Nephron progenitor cell (in vitro differentiated cells): ENCODE results near the gene FLNA.

Experiments
- DNase-seq: peaks from one replicate; pipeline ENCODE4 v3.0.0; 2021
- H3K27ac Mint-ChIP-seq: 2 replicates; pipeline ENCODE4 v1.8.0; 2021; ENCODE audit warnings: mild to moderate bottlenecking, moderate library complexity, mixed read lengths
- H3K27me3 Mint-ChIP-seq: 2 replicates; pipeline ENCODE4 v1.8.0; 2021; ENCODE audit warnings: mild to moderate bottlenecking, low read depth, mixed read lengths; ENCODE audit not compliant: poor library complexity
- H3K36me3 Mint-ChIP-seq: 2 replicates; pipeline ENCODE4 v1.8.0; 2021; ENCODE audit warnings: low read depth, mixed read lengths
- H3K4me1 Mint-ChIP-seq: 2 replicates; pipeline ENCODE4 v1.8.0; 2021; ENCODE audit warnings: mixed read lengths
- H3K4me3 Mint-ChIP-seq: 2 replicates; pipeline ENCODE4 v1.8.0; 2021; ENCODE audit warnings: mild to moderate bottlenecking, moderate library complexity, mixed read lengths
- H3K9me3 Mint-ChIP-seq: 2 replicates; pipeline ENCODE4 v1.8.0; 2021; ENCODE audit warnings: mild to moderate bottlenecking, moderate library complexity, mixed read lengths
- CTCF ChIP-seq: fragments of 200-600 bp; sonication (generic); IDR thresholded peaks from 2 replicates; pipeline ENCODE4 v1.5.0; 2021; ENCODE audit warnings: antibody characterized with exemption

FLNA gene

GRCh38 chrX:154327038-154327820 is 47.2 kb downstream of the FLNA start:
- no peak overlapping the region for H3K27ac Mint-ChIP-seq
- no peak for DNase-seq

GRCh38 chrX:154325541-154325940 is 48.9 kb downstream of the FLNA start:
- DNase-seq: peak; percentile 25
- Mint-ChIP-seq H3K4me3 (peak overlapping the region; percentile 68), H3K27me3 (peaks cover 22% of the 10 kb centered on the region), H3K36me3 (no peaks in the 10 kb centered on the region), H3K4me1 (peaks cover 48% of the 10 kb centered on the region), H3K27ac (peak overlapping the region; percentile 89), H3K9me3 (peaks cover 69% of the 10 kb centered on the region)
- no peak for TF ChIP-seq CTCF

More at GRCh38 chrX:154327038-154327820, 47.2 kb downstream of the FLNA start:
- H3K4me1 Mint-ChIP-seq: peaks cover 53% of the 10 kb centered on the region
- no peak overlapping the region for H3K4me3 Mint-ChIP-seq
- H3K36me3 Mint-ChIP-seq: no peaks in the 10 kb centered on the region
- peaks cover 17% of the 10 kb centered on the region for H3K27me3 Mint-ChIP-seq
- peaks cover 67% of the 10 kb centered on the region for H3K9me3 Mint-ChIP-seq
- no peak for TF ChIP-seq CTCF

GRCh38 chrX:154323537-154323936 is 50.9 kb downstream of the FLNA start:
- no peak for TF ChIP-seq CTCF
- no peaks in the 10 kb centered on the region for H3K36me3 Mint-ChIP-seq
- peaks cover 78% of the 10 kb centered on the region for H3K9me3 Mint-ChIP-seq
- DNase-seq: no peak
- peaks cover 39% of the 10 kb centered on the region for H3K4me1 Mint-ChIP-seq
- H3K4me3 Mint-ChIP-seq: no peak overlapping the region
- H3K27me3 Mint-ChIP-seq: peaks cover 20% of the 10 kb centered on the region
- no peak overlapping the region for H3K27ac Mint-ChIP-seq

GRCh38 chrX:154322890-154323289 is 51.5 kb downstream of the FLNA start:
- H3K9me3 Mint-ChIP-seq: peaks cover 74% of the 10 kb centered on the region
- TF ChIP-seq CTCF: no peak
- peaks cover 39% of the 10 kb centered on the region for H3K4me1 Mint-ChIP-seq
- no peak overlapping the region for H3K27ac Mint-ChIP-seq
- DNase-seq: no peak
- peaks cover 21% of the 10 kb centered on the region for H3K27me3 Mint-ChIP-seq
- no peak overlapping the region for H3K4me3 Mint-ChIP-seq
- no peaks in the 10 kb centered on the region for H3K36me3 Mint-ChIP-seq

- Mint-ChIP-seq H3K4me1 (peaks cover 35% of the 10 kb centered on the region), H3K27me3 (peaks cover 21% of the 10 kb centered on the region), H3K27ac (no peak overlapping the region), H3K4me3 (no peak overlapping the region), H3K36me3 (no peaks in the 10 kb centered on the region), H3K9me3 (peaks cover 73% of the 10 kb centered on the region)
- no peak for TF ChIP-seq CTCF
- DNase-seq: no peak
Observed at GRCh38 chrX:154321594-154321993, 52.8 kb downstream of the FLNA start.

- Mint-ChIP-seq H3K9me3 (peaks cover 69% of the 10 kb centered on the region), H3K4me3 (no peak overlapping the region), H3K27me3 (peaks cover 21% of the 10 kb centered on the region), H3K4me1 (peaks cover 31% of the 10 kb centered on the region), H3K27ac (no peak overlapping the region), H3K36me3 (no peaks in the 10 kb centered on the region)
- DNase-seq: no peak
- no peak for TF ChIP-seq CTCF
Observed at GRCh38 chrX:154321152-154321551, 53.3 kb downstream of the FLNA start.
